DND-41 (cell line): Measurements from ENCODE around the gene CTDP1.
A peak's percentile ranks its signal among the peaks of the same experiment; 100 is the strongest.

ENCODE experiments used
- ATAC-seq: fragments of 200-7000 bp; cut with Tn5 transposase; 3 replicates; pipeline ENCODE4 v1.9.1; 2021; ENCODE audit warnings: low read depth; ENCODE audit not compliant: insufficient read depth
- DNase-seq: peaks from one replicate; pipeline ENCODE4 v3.0.0-alpha.2; 2020
- H2AFZ ChIP-seq: 2 replicates; pipeline ENCODE4 v1.6.0; 2012; ENCODE audit warnings: low read depth, low read length
- H3K27ac ChIP-seq: 2 replicates; pipeline ENCODE4 v1.5.1; 2012; ENCODE audit warnings: low read length, inconsistent platforms
- H3K27me3 ChIP-seq: fragments of 200-600 bp; sonication (generic); 2 replicates; pipeline ENCODE4 v1.6.0; 2012; ENCODE audit warnings: low read length, mild to moderate bottlenecking, inconsistent platforms; ENCODE audit not compliant: insufficient read depth, poor library complexity
- H3K36me3 ChIP-seq: 2 replicates; pipeline ENCODE4 v1.5.1; 2012; ENCODE audit warnings: low read length, inconsistent platforms; ENCODE audit not compliant: insufficient read depth
- H3K4me1 ChIP-seq: 2 replicates; pipeline ENCODE4 v1.5.1; 2012; ENCODE audit warnings: mild to moderate bottlenecking, low read length; ENCODE audit not compliant: insufficient read depth
- H3K4me2 ChIP-seq: 2 replicates; pipeline ENCODE4 v1.6.0; 2012; ENCODE audit warnings: mild to moderate bottlenecking, moderate library complexity, low read length, inconsistent platforms; ENCODE audit not compliant: insufficient read depth
- H3K4me3 ChIP-seq, 2 experiments: fragments of 200-600 bp in 1 of 2; shearing (Covaris generic) in 1 of 2; 2 replicates each; pipeline ENCODE4 v1.5.1; 2012 to 2016; ENCODE audit warnings: inconsistent platforms in 2 of 2, low read length in 2 of 2, mild to moderate bottlenecking in 2 of 2, low read depth in 1 of 2, moderate library complexity in 1 of 2
- H3K79me2 ChIP-seq: 2 replicates; pipeline ENCODE4 v1.6.0; 2012; ENCODE audit warnings: low read length, inconsistent platforms; ENCODE audit not compliant: insufficient read depth
- H3K9ac ChIP-seq: 2 replicates; pipeline ENCODE4 v1.6.0; 2012; ENCODE audit warnings: low read depth, mild to moderate bottlenecking, inconsistent platforms, low read length, moderate library complexity
- H3K9me3 ChIP-seq: 2 replicates; pipeline ENCODE4 v1.5.1; 2012; ENCODE audit warnings: low read length, moderate library complexity, mild to moderate bottlenecking, inconsistent platforms; ENCODE audit not compliant: insufficient read depth, severe bottlenecking
- H4K20me1 ChIP-seq: 2 replicates; pipeline ENCODE4 v1.6.0; 2012; ENCODE audit warnings: low read length; ENCODE audit not compliant: insufficient read depth
- CTCF ChIP-seq: IDR thresholded peaks from 2 replicates; pipeline ENCODE4 v1.5.1; 2012; ENCODE audit warnings: borderline replicate concordance, low read length, moderate library complexity, mild to moderate bottlenecking; ENCODE audit not compliant: poor library complexity, severe bottlenecking; ENCODE audit errors: extremely low read depth
- EZH2 ChIP-seq: IDR thresholded peaks from 3 replicates; pipeline ENCODE4 v1.6.1; 2012; ENCODE audit warnings: borderline replicate concordance, low read depth, mild to moderate bottlenecking, moderate library complexity, low read length, inconsistent platforms; ENCODE audit not compliant: severe bottlenecking

CTDP1 gene

DNA sequence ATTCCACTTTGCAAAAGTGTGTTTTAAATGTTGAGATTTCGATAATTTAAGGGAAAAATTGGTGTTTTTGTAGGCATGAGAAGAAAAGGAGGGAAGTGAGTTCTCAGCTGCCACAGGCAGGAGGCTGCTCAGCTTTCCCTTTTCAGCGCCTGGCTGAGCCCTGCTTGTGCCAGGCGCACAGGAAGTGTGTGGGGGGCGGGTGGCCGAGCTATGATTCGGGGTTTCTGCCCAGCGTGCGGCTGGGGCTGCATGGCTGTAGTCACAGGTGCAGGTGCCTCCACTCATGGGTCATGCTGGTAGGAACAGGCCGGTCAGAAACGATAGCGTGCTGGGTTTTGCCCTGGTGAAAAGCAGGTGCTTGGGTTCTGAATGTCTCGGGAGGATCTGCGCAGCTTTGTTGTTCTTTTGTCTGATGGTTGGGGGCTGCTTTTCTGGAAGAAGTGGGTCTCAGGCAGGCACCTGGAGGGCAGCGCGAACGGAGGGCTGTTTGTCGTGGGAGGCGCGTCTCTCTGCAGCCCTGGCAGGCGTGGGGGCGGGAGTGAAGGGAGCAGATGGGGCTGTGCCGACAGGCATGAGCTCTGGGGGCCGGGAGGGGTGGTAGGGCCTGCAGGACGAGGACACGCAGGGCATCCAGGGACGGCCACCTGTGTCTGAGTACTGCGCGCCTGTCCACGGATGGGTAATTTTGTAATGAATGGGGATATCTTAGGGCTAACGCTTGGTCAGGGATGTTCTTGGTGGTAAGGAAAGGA is 120.2 kb downstream of the CTDP1 start:
- H3K4me3 ChIP-seq, result 0 out of 4 replicates have a peak overlapping the region, but pooled peaks of 1 of the 2 experiments have one; percentile 17
- H3K9me3 ChIP-seq, result no peaks in the 10 kb centered on the region
- no peaks in the 10 kb centered on the region for H3K27me3 ChIP-seq
- TF ChIP-seq CTCF (no peak), EZH2 (no peak)
- H3K79me2 ChIP-seq, result no peaks in the 10 kb centered on the region
- H3K4me1 ChIP-seq, result peaks cover 27% of the 10 kb centered on the region
- H3K27ac ChIP-seq, result peak overlapping the region; percentile 59
- peak; percentile 77 for ATAC-seq
- peak; percentile 50 for DNase-seq
- H3K4me2 ChIP-seq, result peak overlapping the region; percentile 30
- no peaks in the 10 kb centered on the region for H3K36me3 ChIP-seq
- H4K20me1 ChIP-seq, result no peaks in the 10 kb centered on the region
- no peak overlapping the region for H3K9ac ChIP-seq
- peak overlapping the region; percentile 51 for H2AFZ ChIP-seq

GRCh38 chr18:79800371-79801180 is 121.0 kb downstream of the CTDP1 start:
- no peaks in the 10 kb centered on the region for H4K20me1 ChIP-seq
- H3K79me2 ChIP-seq, result no peaks in the 10 kb centered on the region
- H3K4me1 ChIP-seq, result peaks cover 35% of the 10 kb centered on the region
- TF ChIP-seq CTCF, result no peak
- no peak for TF ChIP-seq EZH2
- no peak overlapping the region for H3K9ac ChIP-seq
- no peaks in the 10 kb centered on the region for H3K27me3 ChIP-seq
- ATAC-seq, result no peak
- no peaks in the 10 kb centered on the region for H3K9me3 ChIP-seq
- no peaks in the 10 kb centered on the region for H3K36me3 ChIP-seq
- H2AFZ ChIP-seq, result no peak overlapping the region
- H3K27ac ChIP-seq, result no peak overlapping the region
- H3K4me3 ChIP-seq, result no peak overlapping the region
- no peak overlapping the region for H3K4me2 ChIP-seq
- no peak for DNase-seq

GRCh38 chr18:79801217-79801616 is 121.6 kb downstream of the CTDP1 start:
- Histone ChIP-seq H3K36me3 (no peaks in the 10 kb centered on the region), H3K9me3 (no peaks in the 10 kb centered on the region), H3K4me2 (no peak overlapping the region), H3K9ac (no peak overlapping the region), H3K4me1 (peaks cover 41% of the 10 kb centered on the region), H3K4me3 (no peak overlapping the region), H2AFZ (no peak overlapping the region), H4K20me1 (no peaks in the 10 kb centered on the region), H3K27ac (no peak overlapping the region), H3K79me2 (no peaks in the 10 kb centered on the region), H3K27me3 (no peaks in the 10 kb centered on the region)
- DNase-seq, result no peak
- no peak for TF ChIP-seq CTCF
- no peak for TF ChIP-seq EZH2
- ATAC-seq, result no peak
